PC-3 (cell line): ENCODE measurements around the gene B2M.

Source experiments
- EZH2 ChIP-seq: fragments of 300-600 bp; sonication (generic); IDR thresholded peaks from one replicate; pipeline ENCODE4 v1.6.1; 2017; ENCODE audit warnings: antibody characterized with exemption, mild to moderate bottlenecking, low read length; ENCODE audit not compliant: unreplicated experiment
- EZH2phosphoT487 ChIP-seq: fragments of 300-600 bp; sonication (generic); IDR thresholded peaks from 2 replicates; pipeline ENCODE4 v1.6.1; 2018; ENCODE audit warnings: mild to moderate bottlenecking, antibody characterized with exemption, low read length, borderline replicate concordance
- TF ChIP-seq, protein P1 (sequence below): fragments of 300-600 bp; sonication (generic); conservative IDR thresholded peaks from 2 replicates; pipeline ENCODE4 v1.5.1; 2017; ENCODE audit warnings: antibody characterized with exemption, low read depth, mild to moderate bottlenecking, low read length

DNA sequence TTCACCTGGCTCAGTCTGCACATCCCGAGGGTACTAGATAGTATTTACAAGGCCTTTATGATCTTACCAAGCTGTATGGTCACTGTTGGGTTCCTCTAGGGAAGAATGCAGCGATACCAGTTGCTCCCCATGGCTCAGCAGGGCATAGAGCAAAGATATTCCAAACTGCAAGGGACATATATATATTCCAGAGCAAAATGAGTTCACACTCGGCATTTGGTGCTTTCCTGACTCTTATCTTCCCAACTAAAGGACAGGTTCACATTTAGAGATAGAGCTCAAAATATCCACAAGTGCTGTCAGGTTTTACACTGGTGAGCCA, 44.3 kb upstream of the B2M start:
- TF ChIP-seq, protein P1, sequence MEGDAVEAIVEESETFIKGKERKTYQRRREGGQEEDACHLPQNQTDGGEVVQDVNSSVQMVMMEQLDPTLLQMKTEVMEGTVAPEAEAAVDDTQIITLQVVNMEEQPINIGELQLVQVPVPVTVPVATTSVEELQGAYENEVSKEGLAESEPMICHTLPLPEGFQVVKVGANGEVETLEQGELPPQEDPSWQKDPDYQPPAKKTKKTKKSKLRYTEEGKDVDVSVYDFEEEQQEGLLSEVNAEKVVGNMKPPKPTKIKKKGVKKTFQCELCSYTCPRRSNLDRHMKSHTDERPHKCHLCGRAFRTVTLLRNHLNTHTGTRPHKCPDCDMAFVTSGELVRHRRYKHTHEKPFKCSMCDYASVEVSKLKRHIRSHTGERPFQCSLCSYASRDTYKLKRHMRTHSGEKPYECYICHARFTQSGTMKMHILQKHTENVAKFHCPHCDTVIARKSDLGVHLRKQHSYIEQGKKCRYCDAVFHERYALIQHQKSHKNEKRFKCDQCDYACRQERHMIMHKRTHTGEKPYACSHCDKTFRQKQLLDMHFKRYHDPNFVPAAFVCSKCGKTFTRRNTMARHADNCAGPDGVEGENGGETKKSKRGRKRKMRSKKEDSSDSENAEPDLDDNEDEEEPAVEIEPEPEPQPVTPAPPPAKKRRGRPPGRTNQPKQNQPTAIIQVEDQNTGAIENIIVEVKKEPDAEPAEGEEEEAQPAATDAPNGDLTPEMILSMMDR, result no peak
- no peak for TF ChIP-seq EZH2phosphoT487
- no peak for TF ChIP-seq EZH2
